Kidney capillary endothelial cell (primary cell): ENCODE results near the gene CPAMD8.
"Not testable (repeated sequence)": the region's sequence is repeated elsewhere in the genome, so short reads cannot be mapped to it uniquely, and the experiment has no call there.

Source experiments
- DNase-seq: peaks from one replicate; pipeline ENCODE4 v3.0.0-alpha.2; 2018; ENCODE audit warnings: low spot score

Gene CPAMD8

DNA sequence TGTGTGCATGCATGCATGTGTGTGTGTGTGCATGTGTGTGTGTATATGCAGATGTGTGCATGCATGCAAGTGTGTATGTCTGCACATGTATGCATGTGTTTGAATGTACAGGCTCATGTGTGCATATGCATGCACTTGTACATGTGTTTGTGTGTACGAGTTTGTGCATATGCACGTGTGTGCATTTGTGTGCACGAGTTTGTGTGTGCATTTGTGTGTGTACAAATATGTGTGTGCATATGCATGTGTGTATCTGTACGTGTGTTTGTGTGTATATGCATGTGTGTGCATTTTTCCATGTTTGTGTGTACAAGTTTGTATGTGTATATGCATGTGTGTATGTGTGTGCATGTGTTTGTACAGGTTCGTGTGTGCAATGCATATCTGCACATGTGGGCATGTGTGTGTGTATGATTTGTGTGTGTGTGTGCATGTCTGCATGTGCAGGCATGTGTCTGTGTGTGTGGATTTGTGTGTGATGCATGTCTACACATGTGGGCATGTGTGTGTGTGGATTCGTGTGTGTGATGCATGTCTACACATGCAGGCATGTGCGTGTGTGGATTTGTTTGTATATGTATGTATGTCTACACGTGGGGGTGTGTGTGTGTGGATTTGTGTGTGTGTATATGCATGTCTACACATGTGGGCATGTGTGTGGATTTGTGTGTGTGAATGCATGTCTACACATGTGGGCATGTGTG, 80.7 kb downstream of the CPAMD8 start:
- no peak for DNase-seq

DNA sequence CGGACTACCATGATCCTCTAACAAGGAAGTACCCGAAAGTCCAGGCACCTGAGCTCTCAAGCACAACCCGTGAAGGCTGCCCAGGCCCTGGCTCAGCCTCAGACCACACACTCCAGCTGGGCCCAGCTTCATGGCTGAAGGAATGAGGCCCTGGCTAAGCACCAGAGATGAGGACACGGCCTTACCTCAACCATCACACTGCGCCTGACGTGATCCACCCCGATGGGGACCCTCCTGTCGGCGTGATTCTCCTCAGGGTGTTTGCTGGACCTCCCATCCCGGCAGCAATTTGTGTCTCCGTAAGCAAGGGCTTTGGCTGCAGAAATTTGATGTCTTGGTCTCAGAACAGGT, 81.3 kb downstream of the CPAMD8 start:
- DNase-seq: no peak

DNA sequence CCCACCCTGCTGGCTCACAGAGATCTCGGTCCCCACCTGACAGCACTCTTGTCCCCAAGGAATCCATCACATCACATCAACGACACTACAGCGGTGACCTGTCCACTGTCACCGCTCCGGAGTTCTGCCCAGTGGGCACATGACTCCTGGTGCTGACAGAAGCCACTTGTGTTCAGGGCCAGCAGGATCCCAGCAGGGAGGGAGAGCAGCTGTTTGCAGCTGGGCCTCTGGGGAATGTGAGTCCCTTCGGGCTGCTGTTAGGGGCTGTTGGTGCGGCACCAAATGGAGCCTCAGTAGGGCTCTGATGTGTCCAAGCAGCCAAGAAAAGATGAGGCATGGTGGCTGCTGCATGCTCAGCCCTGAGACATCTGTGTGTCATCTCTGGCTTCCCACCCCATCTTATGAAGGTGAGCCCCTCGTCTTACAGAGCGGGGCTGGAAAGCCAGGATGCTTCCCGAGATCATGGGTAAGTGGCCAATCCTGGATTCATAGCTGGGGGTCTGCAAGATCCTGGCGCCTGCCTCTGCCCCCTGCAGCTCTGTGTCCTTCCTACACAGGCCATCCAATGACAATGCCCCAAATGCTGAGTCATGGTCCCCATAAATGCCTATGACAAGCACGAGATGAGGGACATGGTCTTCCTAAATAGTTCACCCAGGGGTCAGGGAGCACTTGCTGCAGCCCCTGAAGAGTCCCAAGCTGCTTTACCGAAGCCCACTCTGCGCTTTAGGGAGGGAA, 81.8 kb downstream of the CPAMD8 start:
- DNase-seq: no peak

DNA sequence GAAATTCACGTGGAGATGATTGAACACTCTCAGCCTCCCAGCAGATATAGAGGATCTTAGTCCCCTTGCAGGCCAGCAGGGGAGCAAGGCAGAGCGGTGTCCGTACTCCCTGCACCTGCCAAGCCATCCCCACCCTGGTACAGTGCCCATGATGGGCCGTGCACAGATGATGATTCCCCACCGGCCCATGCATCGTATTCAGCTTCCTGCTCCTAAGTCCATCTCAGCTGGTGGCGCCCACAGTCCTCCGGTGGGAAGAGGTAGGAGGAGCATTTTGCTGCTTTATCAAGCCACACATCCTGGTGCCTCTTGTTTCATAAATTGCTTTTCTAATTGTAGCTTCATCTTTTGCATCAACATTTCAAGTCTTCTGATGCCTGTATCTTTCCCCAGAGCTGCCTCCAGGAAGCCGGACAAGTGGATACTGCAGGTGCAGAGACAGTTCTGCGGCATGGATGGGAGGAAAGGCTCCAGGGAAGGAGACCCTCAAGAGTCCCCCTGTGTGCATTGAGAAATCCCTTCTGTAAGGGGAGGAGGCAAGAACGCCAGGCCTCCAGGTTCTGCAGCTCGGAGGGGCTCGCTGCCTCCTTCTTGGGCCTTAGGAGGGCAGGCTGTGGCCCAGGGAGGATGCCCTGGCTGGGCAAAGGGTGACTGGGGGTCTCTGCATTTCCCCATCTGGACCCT, 82.5 kb downstream of the CPAMD8 start:
- DNase-seq: no peak

DNA sequence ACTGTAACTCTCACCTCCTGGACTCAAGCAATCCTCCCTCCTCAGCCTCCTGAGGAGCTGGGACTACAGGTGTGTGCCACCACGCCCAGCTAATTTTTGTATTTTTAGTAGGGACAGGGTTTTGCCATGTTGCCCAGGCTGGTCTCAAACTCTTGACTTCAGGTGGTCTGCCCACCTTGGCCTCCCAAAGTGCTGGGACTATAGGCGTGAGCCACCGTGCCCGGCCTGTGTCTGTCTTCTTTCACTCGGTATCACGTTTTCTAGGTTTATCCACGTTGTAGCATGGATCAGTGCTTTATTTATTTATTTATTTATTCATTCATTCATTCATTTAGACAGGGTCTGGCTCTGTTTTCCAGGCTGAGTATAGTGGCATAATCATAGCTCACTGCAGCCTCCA, 83.5 kb downstream of the CPAMD8 start:
- not testable (repeated sequence) for DNase-seq

DNA sequence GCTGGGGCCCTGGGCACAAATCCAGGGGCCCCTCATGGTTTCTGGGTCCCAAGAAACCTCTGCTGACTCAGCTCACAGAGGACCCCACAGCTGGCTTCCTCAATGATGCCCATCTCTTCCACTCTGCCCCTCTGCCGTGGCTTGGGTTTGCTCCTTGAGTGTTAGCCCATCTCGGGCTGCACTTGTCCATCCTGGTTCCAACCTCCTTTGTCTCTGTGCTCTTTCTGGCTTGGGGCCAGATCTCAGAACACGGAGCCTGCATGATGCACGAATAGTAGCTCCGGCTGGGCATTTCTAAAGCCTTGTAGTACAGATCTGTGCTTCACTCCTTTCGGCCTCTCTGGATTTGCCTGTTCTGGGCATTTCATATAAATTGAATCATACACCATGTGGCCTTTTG, 84.0 kb downstream of the CPAMD8 start:
- no peak for DNase-seq

DNA sequence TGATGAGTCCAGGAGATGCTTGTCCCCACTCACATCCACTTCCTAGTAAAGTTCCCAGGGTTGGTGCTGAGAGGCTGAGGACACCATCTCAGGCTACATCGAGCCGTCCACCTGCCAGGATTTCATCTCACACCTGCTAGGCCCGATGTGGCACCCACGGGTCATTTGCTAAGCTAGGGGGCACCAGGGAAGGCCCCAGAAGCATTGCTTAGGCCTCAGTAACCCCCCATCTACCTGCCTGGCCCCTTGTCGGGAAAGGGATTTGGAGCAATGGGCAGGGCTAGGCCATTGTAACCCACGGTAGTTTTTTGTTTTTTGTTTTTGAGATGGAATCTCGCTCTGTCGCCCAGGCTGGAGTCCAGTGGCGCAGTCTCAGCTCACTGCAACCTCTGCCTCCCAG, 86.0 kb downstream of the CPAMD8 start:
- no peak for DNase-seq

DNA sequence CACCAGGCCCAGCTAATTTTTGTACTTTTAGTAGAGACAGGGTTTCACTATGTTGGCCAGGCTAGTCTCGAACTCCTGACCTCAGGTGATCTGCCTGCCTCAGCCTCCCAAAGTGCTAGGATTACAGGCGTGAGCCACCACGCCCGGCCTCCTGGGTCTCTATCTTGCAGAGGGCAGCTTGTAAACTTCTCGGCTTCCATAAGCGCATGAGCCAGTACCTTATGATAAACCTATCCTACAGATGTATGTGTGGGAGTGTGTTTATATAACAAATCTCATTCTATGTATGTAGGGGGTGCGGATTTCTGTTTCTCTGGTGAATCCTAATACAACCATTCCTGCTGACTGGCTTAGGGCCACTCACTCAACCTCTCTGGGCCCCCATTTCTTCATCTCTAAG, 86.5 kb downstream of the CPAMD8 start:
- not testable (repeated sequence) for DNase-seq

DNA sequence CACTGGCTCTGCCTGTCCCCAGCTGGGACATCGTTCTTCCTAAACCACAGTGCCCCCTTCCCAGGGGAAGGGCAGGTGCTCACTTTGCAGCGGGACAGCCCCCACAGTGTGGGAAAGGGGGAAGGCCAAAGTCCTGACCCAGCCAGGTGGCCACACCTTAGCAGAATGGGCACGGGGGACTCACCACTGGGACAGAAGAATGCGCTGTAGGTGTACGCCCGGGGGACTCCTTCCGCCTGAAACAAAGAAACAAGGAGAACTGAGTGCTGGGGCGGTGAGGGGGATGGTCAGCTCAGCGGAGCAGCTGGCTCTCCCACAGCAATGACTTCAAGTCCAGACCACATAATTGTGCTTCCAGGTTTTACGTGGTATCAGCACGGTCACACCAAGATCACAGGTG, 88.4 kb downstream of the CPAMD8 start:
- no peak for DNase-seq

DNA sequence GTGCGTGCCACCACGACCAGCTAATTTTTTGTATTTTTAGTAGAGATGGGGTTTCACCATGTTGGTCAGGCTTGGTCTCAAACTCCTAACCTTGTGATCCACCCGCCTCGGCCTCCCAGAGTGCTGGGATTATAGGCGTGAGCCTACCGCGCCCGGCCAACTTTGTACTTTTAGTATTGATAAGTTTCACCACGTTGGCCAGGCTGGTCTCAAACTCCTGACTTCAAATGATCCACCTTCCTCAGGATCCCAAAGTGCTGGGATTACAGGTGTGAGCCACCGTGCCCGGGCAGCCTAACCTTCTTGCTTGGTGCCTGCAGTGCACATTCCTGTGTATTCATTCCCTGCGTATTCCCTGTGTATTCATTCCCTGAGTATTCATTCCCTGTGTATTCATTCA, 88.8 kb downstream of the CPAMD8 start:
- not testable (repeated sequence) for DNase-seq

DNA sequence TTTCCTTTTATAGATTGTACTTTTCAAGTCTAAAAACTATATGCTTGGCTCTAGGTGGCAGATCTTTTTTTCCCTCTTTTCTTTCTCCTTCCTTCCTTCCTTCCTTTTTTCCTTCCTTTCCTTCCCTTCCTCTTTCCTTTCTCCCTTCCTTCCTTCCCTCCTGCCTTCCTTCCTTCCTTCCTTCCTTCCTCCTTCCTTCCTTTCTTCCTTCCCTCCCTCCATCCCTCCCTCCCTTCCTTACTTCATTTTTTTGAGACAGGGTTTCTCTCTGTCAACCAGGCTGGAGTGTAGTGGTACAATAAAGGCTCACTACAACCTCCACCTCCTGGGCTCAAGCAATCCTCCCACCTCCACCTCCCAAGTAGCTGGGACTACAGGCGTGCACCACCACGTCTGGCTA, 89.7 kb downstream of the CPAMD8 start:
- no peak for DNase-seq

DNA sequence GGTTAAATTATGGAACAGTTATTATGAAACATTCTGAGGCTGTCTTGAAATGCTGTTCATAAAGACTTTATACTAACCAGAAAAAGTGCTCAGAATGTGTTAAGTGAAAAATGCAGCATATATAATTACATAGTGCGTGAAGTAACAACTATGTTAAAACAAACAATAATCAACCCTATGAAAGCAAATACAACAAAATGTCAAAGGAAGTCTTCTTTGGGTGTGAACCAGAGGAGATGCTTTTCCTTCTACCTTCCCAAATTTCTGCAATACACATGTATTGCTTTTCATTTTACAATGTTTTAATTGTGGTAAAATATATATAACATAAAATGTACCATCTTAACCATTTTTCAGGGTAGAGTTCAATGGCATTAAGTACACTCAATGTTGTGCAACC, 92.1 kb downstream of the CPAMD8 start:
- DNase-seq: no peak

DNA sequence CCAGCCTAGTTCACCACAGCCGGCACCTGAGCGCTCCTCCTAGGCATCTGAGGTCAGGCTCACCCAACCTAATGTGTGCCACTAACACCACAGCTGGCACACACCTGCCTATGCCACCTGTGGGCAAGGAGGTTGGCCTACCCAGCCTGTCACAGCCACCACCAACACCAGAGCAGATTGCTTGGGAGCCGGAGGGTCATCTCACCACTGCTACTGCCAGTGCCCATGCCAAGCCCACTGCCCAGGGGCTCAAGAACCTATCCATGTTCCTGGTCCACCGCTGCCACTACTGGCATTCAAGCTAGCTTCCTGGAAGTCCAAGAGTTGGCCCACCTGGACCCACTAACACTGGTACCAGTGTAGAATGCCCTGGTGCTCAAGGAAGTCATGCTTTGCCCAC, 95.3 kb downstream of the CPAMD8 start:
- no peak for DNase-seq

DNA sequence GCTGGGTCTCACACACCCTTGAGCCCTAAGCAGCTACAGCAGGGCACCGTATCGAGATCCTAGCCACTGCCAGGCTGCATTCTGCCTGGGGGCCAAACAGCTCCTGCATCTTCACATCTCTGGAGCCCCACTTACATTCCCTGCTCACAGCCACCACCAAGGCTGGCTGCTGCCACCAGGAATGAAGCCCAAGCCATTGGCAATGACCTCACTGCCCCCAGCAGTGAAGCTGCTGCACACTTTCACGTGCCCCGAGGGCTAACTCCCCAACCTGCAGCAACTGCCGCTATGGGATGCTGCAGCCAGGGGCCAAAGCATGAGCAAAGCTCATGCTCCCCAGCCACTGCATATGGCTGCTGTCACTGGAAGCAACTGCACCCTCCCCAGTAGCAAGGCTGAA, 95.9 kb downstream of the CPAMD8 start:
- DNase-seq: no peak

DNA sequence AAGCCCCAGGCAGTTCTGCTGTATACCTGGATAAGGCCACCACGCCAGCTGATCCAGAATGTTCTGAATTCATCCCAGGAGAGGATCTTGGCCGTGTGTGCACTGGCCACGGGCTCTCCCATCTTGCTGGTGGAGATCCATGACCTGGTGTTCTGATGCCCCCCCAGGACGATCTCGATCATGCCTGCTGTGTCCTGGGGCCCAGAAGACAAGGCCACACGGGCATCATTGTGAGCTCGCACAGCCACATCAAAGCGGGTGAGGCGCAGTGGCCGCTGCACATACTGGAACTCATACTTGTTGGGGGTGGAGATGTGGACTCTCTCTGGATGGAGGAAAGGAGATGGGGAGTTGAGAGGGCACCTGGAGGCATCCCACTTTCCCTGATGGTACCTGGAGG, 97.7 kb downstream of the CPAMD8 start:
- DNase-seq: no peak

DNA sequence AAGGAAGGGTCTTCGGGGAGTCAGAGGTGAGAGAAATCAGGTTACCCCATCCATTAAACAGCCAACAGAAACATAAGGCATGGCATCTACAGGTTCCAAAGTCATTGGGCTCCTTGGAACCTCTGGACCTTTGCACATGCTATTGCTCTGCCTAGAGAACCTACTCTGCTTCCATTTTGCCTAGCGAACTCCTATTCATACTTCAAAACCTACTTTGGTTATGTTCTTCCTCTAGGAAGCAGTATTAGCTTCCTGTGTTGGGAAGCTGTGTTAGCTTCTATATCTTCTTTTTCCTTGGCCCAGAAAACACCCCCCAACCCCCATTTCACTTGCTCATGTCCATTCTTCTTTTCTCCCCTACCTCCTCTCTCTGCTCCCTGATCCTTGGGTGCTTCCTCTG, 98.3 kb downstream of the CPAMD8 start:
- no peak for DNase-seq

DNA sequence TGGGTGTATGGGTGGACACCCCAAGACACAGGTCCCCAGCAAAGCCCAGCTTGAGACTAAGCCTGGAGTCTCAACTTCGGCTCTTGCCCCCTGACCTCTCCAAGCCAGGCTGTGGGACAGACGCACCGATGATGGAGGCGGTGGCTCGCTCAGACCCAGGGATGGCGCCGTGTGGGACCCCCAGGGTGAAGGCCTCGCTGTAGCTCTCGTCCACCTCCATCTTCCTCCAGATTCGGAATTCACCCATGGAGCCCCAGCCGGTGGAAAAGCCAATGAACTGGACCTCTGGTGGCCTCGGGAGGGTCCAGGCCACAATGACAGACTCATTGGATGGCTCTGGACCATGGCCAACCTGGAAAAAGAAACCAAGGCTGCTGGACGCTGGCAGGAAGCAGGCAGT, 98.7 kb downstream of the CPAMD8 start:
- DNase-seq: no peak

DNA sequence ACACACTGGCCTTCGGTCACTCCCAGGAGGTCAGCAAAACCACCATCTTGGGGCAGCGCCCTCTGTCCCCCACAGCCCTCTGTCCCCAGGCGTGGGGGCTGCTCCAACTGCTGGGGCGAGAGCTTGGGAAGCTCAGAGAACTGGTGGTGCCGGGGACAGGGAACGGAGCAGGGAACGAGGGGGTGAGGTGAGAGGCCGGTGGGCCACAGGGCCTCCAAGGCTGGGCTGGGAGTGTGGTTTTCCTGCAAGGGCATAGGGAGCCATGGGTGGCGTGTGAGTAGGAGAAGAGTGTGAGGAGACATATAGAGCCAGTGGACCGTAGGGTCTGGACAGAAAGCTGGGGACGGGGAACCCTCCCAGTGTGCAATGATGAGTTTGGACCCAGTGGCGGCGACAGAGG, 103.7 kb downstream of the CPAMD8 start:
- no peak for DNase-seq

DNA sequence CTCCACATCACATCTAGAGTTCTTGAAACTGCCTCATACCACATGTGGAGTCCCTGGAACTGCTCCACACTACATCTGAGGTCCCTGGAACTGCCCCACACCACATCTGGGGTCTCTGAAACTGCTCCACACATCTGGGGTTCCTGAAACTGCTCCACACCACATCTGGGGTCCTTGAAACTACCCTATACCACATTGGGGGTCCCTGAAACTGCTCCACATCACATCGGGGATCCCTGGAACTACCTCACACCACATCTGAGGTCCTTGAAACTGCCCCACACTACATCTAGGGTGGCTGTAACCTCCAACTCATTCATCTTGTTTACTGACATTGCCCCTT, 104.0 kb downstream of the CPAMD8 start:
- no peak for DNase-seq

DNA sequence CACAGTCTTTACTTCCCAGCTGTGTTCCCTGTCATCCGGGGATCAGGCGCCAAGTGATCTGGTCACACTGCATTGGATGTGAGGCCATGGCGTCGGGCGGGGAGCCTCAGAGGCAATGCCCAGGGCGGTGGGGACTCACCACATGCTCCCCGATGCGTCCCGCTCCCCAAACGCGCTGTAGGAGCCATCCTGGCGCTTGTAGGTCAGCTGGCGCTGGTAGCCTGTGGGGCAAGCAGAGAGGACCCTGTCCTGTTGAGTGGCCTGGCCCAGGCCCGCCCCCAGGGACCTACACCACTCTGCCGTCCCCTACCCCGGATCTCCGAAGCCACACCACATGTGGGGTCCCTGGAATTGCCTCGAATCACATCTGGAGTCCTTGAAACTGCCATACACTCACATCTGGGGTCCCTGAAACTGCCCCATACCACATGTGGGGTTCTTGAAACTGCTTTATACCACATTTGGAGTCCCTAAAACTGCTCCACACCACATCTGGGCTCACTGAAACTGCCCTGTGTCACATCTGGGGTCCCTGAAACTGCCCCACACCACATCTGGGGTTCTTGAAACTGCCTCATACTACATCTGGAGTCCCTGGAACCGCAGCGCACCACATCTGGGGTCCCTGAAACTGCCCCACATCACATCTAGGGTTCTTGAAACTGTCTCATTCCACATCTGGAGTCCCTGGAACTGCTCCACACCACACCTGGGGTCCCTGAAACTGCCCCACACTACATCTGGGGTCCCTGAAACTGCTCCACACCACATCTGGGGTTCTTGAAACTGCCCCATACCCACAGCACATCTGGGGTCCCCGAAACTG, 104.6 kb downstream of the CPAMD8 start:
- DNase-seq: no peak

DNA sequence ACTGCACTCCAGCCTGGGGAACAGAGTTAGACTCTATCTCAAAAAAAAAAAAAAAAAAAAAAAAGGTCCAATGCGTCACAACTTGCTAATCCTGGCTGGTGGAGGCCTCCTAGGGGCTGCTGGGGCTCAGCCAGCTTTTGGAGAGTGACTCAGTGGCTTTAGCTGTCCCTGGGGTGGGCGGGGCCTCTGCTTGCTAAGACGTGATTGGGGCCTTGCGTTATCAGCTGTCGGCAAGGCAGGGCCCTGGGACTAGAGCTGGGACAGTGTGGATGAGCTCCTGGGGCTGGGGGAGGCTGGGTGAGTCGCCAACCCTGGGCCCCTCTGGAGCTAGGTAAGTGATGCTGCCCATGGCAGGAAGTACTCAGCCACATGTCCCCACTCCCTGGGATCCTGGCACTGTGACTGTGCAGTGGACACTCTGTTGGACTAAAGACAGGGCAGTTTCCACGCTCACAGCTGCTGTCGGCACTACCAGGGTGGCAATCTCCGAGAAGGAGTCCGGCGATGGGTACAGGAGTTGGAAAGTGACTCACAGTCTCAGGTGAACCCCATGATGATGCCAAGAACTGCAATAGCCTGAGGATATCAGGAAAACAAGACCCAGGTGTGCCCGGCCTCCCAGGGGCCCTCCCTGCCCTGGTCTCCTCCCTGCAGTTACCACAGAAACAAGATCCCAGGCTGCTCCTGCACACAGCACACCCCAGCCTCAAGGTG, 105.6 kb downstream of the CPAMD8 start:
- no peak for DNase-seq

DNA sequence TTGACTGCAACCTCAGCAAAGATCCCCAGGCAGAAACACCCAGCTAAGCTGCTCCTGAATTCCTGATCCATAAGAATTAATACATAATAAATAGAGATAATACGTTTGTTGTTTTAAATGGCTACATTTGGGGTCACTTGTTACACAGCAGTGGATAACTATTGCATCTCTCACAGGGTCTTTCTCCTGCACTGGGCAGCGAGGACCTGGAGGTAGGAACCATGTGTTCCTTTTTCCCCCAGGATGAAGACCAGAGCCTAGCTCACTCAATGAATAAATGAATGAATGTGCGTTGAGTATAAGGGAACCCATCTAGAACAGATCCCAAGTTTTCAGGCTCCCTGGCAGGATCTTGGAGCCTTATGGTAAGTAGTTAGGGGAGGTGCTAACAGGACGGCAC, 107.1 kb downstream of the CPAMD8 start:
- no peak for DNase-seq
